Inferior parietal cortex (tissue), 1 donor: ENCODE data around the gene SLC13A4.
"Not testable (repeated sequence)": the region's sequence is repeated elsewhere in the genome, so short reads cannot be mapped to it uniquely, and the experiment has no call there.

Source experiments
- DNase-seq: peaks from one replicate; pipeline ENCODE4 v3.0.0-alpha.2; 2016; ENCODE audit errors: extremely low spot score

SLC13A4 gene, protein sequence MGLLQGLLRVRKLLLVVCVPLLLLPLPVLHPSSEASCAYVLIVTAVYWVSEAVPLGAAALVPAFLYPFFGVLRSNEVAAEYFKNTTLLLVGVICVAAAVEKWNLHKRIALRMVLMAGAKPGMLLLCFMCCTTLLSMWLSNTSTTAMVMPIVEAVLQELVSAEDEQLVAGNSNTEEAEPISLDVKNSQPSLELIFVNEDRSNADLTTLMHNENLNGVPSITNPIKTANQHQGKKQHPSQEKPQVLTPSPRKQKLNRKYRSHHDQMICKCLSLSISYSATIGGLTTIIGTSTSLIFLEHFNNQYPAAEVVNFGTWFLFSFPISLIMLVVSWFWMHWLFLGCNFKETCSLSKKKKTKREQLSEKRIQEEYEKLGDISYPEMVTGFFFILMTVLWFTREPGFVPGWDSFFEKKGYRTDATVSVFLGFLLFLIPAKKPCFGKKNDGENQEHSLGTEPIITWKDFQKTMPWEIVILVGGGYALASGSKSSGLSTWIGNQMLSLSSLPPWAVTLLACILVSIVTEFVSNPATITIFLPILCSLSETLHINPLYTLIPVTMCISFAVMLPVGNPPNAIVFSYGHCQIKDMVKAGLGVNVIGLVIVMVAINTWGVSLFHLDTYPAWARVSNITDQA

GRCh38 chr7:135728136-135728669, at the start of gene SLC13A4:
SLC13A4 (minus strand) TSS chr7:135728186; CDS start chr7:135727496, 690 bp downstream.
- no peak for DNase-seq

GRCh38 chr7:135775915-135776314, 47.9 kb upstream of the SLC13A4 start:
- DNase-seq, result not testable (repeated sequence)

- no peak for DNase-seq
These were observed 47.2 kb upstream of the SLC13A4 start for GRCh38 chr7:135775230-135775629.

DNA sequence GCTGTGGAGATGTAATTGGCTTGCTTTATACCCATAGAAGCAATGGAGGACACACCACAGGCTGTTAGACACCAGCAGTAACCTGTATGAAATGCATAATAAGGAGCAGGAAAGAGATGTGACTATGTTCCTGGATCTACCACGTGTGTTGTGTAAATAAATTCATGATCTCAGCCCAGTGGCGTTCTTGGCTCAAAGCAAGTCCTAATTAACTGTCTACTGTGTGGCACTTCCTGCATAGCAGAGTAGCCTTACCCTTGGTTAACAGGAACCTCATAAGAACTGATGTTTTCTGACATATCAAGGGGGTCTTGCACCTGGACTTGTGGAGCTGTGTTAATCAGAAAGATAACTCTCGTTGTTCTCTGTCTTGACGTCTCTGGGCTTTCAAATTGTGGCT, 46.3 kb upstream of the SLC13A4 start:
- no peak for DNase-seq

DNA sequence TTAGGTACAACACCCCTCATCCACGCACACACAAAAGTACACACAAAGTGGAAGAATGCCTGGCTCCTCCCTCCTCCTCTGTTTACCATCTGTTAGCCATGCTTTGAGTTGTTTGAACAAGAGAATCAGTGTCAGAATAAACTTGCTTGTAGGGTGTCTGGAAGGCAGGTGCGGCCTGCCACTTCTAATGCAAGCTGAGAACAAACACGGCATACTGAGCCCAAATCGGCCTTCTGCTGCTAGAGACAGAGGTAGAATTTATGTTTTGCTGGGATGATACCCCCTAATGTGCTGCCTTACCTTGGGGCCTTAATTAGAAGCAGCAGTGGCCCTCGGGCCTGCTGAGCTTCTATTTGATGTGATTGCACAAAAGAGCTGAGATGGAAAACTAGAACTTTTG, 45.5 kb upstream of the SLC13A4 start:
- no peak for DNase-seq

DNA sequence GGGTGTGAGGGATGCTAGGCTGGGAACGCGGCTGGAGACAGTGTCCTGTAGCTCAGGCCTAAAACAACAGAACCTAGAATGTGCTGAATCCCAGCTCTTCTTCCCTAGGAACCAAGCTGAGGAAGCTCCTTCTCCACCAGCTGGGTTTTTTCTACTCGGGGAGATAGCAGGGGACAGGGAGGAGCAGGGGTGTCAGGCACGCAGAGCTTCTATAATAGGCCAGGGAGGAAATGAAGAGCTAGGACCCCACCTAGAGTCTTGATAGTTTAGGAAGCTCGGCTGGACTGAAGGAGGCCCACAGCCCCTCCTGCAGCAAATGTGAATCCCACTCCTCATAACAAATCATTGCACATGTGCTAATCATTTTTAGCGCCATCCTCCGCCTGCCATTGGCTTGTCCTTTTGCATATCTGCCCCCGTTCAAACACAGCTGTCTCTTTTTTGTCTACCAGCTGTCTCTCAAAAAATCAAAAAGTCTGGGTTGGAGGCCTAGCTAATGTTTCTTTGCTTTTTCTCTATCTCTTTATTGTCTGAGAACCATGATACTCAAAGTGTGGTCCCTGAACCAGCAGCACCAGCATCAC, 44.7 kb upstream of the SLC13A4 start:
- DNase-seq, result no peak

- no peak for DNase-seq
These were observed 44.1 kb upstream of the SLC13A4 start for GRCh38 chr7:135771961-135772638.

- no peak for DNase-seq
These were observed 43.1 kb upstream of the SLC13A4 start for GRCh38 chr7:135771051-135771450.

DNA sequence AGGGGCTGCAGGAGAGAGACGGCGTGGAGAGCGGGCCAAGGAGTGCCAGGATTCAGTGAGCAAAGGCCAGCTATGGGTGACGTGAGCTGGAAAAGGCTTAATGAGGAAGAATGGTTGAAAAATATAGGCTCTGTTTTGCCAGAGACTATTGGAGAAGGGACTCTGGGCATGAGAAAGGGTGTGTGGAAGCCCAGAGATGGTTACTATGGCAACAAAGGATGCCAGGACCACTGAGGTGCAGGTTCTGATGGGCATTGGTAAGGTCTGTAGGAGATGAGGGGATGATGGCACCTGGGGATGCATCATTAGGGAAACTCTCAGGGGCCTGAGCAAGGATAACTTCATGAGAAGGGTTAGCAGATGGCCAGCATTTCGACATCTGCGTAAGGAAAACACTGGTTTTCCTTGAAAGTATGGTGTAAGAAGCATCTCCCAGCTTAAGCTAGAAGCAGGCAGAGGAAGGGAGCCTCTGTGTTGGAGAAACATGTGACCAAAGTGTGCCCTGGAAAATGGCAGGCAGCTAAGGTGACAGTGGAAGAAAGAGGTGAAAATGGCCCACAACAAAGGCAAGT, 42.2 kb upstream of the SLC13A4 start:
- DNase-seq, result no peak

DNA sequence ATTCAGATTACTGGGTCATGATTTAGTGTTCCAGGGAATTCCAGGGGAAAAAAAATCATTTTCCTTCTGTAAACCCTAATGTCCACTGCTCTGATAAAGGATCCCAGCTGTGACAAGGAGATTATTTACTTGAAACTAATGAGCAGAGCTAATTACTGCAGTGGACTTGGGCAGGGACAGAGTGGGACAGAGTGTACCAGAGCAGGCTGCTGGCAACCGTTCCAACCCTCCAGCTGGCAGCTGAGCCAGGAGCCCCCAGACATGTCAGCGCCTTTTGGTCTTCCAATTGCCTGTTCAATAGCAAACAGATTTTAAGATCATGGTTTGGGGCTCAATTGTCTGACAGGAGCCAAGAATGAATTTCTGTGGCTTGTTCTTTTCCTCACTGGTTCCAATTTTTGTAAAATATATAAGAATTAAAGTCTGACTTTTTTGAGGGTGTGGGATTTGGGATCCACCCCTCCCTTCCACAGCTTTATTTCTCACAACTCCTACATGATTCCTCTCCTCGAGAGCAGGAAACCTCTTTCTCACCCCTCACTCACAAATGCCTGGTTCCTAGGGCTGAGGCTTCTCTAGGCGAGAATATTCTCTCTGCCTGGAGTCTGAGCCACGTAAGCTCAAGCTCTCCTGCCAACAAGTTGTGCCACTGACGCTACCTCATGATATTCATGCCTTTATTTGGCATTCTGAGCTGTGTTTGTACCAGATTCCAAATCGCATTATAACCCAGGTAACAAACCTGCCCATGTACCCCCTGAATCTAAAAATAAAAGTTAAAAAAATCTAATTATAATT, 41.2 kb upstream of the SLC13A4 start:
- no peak for DNase-seq

DNA sequence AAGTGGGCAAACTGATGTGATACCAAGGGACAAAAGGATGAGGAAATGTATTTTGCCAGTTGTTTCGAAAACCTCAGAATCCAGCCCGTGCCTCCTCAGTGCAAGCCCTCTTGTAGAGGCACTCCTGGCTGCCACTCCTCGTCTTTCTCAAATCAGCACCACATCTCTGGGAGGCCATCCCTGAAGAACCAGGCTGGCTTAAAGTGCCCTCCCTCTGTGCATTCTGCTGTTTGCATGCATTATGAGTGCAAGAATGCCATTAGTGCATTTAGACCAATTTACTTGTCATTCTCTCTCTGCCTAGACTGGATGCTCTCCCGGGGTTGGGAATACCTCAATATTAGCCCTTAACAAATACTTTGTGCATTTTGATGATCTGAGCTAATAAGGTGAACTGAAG, 40.5 kb upstream of the SLC13A4 start:
- DNase-seq, result no peak

DNA sequence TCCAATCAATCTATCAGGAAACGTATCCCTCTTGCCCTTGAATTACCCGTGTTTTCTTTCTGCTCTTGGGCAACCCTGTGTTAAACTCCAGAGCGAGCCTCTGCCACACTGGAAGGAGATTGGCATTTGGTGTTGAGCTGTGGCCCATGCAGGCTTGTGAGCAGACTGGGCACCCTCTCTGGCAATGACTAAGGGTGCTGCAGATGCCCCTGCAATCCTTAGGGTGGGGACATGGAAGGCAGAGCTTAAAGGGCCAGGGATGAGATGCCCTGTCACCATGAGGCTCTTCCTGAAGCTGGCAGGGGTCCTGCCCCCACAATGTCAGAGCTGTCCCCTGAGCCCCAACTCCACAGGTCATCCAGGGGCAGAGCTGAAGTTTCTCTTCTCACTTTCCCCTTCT, 40.1 kb upstream of the SLC13A4 start:
- DNase-seq, result no peak

DNA sequence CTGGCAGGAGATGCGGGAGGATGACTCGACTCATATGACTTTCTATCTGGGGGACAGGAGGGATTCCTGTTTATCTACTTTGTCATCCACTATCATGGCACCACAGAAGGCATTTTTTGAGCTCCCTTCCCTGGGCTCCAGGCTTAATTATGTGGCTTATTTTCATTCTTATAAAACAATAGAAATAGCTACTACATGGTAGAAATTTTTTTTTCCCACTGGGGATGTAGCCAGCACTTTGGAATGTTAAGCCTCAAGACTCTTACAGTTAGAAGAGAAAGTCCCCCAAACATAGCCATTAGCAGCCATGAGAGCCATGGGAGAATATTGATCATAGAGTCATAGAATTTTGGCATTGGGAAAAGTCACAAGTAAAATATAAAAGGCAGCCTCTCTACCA, 35.3 kb upstream of the SLC13A4 start:
- DNase-seq, result no peak

GRCh38 chr7:135761751-135762488, 33.9 kb upstream of the SLC13A4 start:
- DNase-seq, result no peak

DNA sequence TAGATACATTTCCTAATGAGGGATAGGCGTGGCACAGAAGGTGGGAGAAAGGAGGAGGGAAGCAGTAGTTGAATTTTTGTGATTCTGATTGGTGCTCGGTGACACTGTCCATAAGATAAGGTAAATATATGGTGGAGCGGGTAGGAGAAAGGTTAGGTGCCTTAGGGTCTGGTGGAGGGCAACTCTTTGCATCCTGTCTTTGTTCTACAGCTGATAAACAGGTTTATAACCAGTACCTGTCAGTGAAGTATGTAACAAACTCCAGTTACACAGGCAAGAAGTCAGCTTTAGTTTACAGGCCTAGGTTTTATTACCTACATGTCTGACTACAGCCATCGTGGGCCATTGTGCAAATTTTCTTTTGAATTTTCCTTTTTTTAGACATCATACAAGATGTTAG, 31.5 kb upstream of the SLC13A4 start:
- DNase-seq, result no peak

GRCh38 chr7:135758531-135758932, 30.5 kb upstream of the SLC13A4 start:
- DNase-seq, result no peak

GRCh38 chr7:135757719-135758411, 29.9 kb upstream of the SLC13A4 start:
- peak; percentile 13 for DNase-seq

DNA sequence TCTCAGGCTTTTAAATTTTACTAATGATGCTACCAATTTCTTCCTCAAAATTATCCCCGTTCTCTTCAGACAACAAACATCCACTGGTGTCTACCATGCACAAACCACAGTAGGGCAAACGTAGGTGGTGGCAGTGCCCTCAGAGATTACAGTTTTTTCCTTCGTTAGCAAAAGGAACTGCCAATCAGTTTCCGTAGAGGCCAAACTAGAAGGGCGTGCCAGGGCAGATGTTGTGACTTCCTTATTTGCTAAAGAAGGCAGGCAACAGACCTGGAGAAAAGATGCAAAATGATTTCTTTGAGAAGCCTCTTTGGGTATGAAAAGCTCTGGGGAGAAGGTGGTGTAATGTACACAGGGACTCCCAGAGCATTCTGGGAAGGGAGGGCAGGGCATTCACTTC, 28.2 kb upstream of the SLC13A4 start:
- DNase-seq, result no peak

DNA sequence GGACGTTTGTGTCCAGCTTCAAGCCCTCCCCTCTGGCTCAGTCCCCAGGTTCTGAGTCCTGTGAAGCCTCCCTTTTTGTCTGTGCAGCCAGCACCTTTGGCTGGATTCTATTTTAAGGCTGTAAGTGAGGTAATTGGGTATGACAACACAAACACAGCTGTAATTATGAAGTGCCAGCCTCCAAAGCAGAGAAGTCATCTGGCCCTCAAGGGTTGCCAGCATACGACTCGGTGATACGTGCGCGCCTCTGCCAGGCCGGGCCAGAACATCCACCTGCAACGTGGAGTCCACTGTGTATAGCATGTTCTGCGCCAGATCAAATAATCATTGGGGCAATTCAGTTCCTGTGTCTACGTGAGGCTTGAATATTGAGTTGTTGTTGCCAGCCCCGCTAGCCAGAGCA, 27.4 kb upstream of the SLC13A4 start:
- DNase-seq, result no peak
